Bladder microvascular endothelial cell (primary cell): Measurements from ENCODE around the gene USP31. TPM values are rescaled to one million over a fixed set of nuclear protein-coding genes. Genes with fewer than 3 reads are reported as not detected.

Experiments
- total RNA-seq: library from RNA; depleted of rRNA; stranded (reverse); fragments of >200 nt; gene quantifications from 2 replicates; pipeline ENCODE4 v1.2.3, GENCODE V29; 2014

Gene USP31, protein sequence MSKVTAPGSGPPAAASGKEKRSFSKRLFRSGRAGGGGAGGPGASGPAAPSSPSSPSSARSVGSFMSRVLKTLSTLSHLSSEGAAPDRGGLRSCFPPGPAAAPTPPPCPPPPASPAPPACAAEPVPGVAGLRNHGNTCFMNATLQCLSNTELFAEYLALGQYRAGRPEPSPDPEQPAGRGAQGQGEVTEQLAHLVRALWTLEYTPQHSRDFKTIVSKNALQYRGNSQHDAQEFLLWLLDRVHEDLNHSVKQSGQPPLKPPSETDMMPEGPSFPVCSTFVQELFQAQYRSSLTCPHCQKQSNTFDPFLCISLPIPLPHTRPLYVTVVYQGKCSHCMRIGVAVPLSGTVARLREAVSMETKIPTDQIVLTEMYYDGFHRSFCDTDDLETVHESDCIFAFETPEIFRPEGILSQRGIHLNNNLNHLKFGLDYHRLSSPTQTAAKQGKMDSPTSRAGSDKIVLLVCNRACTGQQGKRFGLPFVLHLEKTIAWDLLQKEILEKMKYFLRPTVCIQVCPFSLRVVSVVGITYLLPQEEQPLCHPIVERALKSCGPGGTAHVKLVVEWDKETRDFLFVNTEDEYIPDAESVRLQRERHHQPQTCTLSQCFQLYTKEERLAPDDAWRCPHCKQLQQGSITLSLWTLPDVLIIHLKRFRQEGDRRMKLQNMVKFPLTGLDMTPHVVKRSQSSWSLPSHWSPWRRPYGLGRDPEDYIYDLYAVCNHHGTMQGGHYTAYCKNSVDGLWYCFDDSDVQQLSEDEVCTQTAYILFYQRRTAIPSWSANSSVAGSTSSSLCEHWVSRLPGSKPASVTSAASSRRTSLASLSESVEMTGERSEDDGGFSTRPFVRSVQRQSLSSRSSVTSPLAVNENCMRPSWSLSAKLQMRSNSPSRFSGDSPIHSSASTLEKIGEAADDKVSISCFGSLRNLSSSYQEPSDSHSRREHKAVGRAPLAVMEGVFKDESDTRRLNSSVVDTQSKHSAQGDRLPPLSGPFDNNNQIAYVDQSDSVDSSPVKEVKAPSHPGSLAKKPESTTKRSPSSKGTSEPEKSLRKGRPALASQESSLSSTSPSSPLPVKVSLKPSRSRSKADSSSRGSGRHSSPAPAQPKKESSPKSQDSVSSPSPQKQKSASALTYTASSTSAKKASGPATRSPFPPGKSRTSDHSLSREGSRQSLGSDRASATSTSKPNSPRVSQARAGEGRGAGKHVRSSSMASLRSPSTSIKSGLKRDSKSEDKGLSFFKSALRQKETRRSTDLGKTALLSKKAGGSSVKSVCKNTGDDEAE (N-terminal part only)
- 29.3 and 61.7 TPM in 2 replicates for total RNA-seq

DNA sequence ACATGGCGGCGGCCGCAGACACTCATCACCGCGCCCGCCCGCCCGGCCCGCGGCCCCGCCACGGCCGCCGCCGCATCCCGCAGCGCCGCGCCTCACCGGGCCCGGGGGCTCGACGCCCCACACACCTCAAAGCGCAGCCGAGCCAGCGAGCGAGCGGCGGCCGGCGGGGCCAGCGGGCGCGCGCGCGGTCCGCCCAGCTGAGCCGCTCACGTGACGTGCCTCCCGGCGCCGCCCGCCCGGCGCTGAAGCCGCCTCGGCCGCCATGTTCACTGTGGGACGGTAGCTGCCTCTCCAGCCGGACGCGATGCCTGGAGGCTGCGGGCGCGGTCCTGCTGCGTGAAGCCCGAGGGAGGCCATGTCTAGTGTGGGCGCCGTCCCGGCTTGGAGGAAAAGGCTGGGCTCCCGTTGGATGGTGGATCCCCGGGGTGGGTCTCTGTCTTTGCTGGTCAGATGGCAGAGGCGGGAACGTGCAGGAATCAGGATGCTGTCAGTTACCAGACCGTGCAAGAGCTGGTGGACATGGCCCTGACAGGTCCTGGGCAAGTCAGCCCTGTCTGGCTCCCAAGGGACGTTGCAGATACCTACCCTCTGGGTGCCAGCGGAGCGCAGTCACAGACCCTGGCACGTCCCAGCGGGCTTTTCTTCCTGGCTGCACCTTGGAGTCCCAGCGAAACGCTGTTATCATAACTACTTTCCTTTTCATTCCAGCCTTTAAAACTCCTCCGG lies at the start of gene USP31:
USP31 (minus strand) TSS at position 186 of the 726 bp plus-strand sequence; CDS start at position 4, 182 bp downstream.

DNA sequence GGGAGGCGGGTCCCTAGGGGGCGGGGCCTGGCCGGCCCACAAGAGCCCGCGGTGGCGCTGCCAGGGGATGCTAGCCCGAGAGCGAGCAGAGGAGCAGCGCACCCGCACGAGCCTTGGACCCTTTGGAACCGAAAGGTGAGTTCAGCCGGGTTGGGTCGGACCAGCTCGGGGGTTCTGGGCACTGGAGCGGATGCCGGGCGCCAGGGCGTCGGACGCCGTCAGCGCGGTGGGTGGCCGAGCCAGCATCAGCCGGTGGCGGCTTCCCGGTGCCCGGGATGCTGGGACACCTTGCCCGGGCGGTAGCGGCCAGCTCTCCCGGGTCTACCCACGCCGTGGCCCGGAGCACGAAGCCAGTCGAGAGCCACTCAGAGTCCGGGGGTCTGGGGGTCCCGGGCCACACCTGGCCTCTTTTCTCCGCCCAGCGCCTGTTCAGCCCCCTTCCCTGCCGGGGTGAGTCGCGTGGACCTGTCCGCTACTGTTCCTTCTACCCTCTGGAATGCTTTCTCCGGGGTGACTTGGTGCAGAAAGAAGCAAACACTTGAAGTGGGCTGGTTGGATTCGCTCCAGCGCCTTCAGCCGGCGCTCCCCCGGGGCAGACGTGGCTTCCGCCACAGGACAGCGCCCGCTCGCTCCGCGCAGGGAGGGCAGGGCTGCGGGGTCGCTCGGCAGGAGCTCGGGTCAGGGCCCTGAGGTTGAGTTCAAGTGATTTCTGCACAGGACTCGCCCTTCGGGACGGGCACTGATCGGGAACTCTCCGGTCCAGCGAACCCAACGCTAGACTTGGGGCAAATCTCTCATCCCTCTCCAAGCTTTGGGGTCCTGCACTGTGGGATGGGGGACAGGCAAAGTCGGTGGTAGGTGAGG lies 33.7 kb upstream of the USP31 start, which contains the start of gene SCNN1G:
SCNN1G (plus strand) TSS at position 67 of the 864 bp plus-strand sequence. CDS start 3,527 bp downstream, outside the sequence.

Other genes starting within 250 kb of the USP31 start
- 0.13 and 0.16 TPM in 2 replicates for gene SCNN1G, start 33.3 kb upstream of the USP31 start, total RNA-seq
- gene SCNN1B, start 152.8 kb upstream of the USP31 start, total RNA-seq: 0.32 and 4.0 TPM in 2 replicates